Lung microvascular endothelial cell (primary cell): ENCODE measurements around the gene PARD6A. TPM values are rescaled to one million over a fixed set of nuclear protein-coding genes. Genes with fewer than 3 reads are reported as not detected.
A peak's percentile ranks its signal among the peaks of the same experiment; 100 is the strongest.

Experiments
- DNase-seq, 2 donors: peaks; one replicate each; pipeline versions ENCODE4 v3.0.0 to v3.0.0-alpha.2; 2010; ENCODE audit warnings: low read depth in 2 of 2
- total RNA-seq: library from RNA; depleted of rRNA; stranded (reverse); fragments of >200 nt; gene quantifications from 2 replicates; pipeline ENCODE4 v1.2.1, GENCODE V29; 2014

PARD6A gene
- total RNA-seq = 2.6 and 4.8 TPM in 2 replicates

DNA sequence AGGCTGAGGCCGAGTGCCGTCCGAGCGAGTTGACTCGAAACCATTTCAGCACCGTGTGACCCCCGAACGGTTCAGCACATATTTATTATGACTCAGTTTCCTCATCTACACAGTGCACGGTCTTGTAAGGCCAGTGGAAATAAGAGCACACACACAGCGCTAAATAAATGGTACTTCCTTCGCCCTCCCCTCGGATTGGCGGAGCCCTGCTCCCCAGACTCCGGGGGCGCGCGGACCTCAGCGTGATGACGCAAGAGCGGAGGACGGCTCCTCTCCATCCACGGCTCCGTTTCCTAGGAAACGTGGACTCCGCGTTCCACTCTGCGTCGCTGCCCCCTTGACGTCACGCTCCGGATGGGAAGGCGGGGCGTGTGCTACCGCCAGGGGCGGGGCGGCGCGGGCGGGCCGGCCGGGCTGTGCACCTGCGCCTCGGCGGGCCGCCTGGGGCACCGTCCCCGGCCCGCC, at the start of gene PARD6A:
PARD6A (plus strand) TSS at position 397 of the 465 bp plus-strand sequence. CDS start 79 bp downstream, outside the sequence.
- DNase-seq = peak; percentile 97 to 98

GRCh38 chr16:67613808-67614207, 47.0 kb upstream of the PARD6A start:
- DNase-seq = no peak

DNA sequence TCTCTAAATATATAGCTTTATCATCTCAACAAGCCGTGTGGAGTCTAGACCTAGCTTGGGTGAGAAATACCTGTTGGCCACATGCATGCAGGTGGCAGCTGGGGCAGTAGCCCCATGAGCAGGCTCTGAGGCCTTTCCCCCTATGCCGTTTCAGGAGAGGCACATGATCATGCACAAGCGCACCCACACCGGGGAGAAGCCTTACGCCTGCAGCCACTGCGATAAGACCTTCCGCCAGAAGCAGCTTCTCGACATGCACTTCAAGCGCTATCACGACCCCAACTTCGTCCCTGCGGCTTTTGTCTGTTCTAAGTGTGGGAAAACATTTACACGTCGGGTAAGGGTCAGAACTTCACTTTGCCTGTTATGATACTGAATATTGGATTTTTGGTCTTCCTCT, 32.5 kb upstream of the PARD6A start:
- no peak for DNase-seq

DNA sequence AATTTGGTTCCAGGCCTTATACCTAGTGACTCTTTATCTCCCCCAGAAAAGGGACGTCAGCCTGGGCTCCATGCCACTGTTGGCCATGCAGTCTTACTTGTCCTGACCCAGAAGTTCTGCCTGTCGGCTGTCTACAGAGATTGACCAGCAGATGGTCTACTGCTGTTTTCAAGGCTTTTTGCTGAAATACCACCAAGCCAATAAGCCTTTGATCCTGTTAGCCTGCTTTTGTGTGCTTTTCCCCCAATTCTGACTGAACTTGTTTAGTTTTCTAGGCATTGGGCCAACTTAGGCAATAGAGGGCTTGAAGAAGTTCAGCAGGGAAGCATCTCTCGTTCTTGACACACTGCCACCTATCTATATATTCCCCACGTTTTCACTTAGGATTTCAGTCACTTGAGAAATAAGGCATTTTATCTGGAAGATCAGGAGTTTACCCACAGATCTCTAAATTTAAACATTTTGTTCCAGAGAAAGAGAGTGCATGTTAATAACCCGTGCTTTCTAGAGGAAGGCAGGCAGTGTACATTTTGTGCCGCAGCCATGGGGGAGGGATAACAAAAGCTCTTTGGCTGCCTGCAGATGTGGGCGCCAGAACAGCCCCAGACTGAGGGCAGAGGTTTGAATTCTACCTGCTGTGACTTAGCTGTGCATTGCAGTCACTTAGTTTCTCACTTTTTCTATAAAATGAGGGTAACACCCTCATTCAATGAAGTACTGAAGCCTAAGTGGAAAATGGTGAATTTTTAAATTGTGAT, 28.2 kb upstream of the PARD6A start:
- DNase-seq = no peak

DNA sequence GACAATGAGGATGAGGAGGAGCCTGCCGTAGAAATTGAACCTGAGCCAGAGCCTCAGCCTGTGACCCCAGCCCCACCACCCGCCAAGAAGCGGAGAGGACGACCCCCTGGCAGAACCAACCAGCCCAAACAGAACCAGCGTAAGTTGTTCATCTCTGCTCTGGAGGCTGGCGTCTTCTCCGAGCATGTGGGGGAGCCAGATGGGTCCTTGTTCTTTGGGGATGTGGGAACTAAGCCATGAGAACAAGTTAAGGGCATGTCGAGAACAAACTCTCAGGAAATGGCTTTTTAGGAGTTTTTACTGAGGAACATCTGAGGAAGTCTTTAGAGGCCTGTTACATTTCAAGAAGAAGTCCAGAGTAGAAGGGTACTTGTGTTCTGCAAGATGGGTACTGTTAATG, 24.0 kb upstream of the PARD6A start:
- no peak for DNase-seq

DNA sequence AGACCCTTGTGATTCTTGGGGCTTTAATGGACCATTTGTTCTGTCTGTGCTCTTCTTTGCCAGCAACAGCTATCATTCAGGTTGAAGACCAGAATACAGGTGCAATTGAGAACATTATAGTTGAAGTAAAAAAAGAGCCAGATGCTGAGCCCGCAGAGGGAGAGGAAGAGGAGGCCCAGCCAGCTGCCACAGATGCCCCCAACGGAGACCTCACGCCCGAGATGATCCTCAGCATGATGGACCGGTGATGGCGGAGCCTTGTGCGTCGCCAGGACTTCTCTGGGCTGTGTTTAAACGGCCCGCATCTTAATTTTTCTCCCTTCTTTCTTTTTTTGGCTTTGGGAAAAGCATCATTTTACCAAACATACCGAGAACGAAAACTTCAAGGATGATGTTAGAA, 23.1 kb upstream of the PARD6A start:
- DNase-seq = no peak

DNA sequence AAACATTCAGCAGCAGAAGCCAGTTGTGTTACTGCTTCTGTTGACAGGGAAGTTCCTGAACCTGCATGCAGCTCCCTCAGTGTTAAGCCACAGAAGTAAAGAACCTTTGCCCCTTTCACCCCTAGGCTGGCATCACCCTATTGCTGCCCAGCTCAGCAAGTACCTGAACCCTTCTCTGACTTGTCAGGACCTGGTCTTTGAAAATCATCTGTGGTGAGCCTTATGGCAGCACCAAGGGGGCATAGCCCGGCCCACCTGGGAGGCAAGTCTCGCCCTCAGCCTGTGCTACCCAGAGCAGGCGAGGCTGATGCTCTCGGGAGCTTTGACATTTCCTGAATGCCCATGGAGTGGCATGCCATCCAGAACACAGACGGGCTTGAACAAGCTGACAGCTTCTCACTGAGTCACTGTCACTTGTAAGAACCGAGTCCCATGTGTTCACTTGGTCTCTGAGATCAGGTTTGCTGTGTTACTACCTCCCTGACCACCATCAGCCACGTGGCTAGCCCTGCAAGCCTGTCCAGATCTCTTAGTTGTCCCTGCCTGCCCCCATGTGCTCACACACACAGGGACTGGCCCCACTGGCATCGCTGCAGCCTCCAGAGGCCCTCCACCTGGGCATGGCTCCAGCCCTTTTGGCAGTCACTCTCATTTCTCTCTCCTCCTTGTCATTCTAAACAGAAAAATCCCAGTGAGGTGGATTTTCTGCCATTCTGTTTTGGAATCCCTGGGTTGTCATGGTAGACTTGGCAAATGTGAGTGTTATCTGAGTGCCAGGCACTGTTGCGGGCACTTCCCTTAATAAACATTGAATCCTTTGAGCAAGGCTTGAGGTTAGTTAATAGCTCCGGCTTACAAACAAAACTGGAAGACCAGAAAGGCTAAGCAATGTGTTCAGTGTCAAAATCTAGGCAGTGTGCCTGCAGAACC, 18.7 kb upstream of the PARD6A start:
- peak in 1 of 2 donors; percentile 75 for DNase-seq

DNA sequence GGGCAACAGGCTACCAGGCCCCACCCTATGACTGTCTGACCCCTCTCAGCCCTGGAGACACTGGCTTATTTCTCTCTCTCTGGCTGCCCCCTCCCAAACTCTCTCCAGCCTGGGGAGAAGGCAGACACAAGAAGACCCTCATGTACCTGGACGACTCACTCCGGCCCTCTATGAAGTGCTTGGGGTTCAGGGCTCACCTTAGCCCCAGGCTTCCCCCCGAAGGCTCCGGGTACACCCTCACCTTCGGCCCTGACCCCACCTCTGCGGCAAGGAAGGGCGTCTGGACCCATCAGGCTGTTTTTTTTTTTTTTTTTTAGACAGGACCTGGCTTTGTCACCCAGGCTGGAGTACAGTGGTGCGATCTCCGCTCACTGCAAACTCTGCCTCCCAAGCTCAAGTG, 16.7 kb upstream of the PARD6A start:
- no peak for DNase-seq

GRCh38 chr16:67645397-67646121, 15.2 kb upstream of the PARD6A start:
- no peak for DNase-seq

- DNase-seq = no peak
These were observed 13.6 kb upstream of the PARD6A start for GRCh38 chr16:67647111-67647651.

DNA sequence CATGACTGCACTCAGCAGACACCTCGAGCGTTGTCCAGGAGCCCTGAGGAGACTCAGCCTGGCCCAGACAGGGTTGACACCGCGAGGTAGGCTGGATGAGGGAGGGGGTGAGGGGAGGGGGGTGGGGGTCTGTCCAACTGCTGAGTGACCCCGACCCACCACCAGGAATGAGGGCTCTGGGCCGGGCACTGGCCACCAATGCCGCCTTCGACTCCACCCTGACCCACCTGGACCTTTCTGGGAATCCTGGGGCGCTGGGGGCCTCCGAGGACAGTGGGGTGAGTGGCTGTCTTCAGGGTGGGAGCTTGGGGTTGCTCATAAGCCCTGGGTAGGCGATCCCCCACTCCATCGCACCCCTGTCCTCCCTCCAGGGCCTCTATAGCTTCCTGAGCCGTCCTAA, 13.1 kb upstream of the PARD6A start:
- no peak for DNase-seq

DNA sequence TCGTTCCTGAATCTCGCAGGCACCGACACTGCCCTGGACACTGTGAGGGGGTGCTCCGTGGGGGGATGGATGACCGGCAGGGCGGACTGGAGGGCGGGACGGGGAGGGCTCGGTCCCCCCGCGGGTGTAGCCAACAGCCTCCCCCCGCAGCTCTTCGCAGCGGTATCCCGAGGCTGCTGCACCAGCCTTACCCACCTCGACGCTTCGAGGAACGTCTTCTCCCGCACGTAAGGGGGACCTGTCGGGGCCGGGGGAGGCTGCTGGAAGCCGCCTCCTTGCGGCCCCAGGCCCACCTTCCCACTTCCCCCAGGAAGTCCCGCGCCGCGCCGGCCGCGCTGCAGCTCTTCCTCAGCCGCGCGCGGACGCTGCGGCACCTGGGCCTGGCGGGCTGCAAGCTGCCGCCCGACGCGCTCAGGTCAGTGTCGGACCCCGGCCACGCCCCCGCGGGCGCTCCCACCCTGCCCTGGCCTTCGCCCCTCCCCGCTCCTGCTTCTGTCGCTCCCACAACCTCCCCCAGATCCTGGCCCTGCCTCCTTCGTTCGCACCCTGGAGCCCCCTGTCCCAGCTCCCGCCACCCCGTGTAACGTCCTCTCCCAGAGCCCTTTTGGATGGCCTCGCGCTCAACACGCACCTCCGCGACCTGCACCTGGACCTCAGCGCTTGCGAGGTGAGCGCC, 12.5 kb upstream of the PARD6A start:
- no peak for DNase-seq

DNA sequence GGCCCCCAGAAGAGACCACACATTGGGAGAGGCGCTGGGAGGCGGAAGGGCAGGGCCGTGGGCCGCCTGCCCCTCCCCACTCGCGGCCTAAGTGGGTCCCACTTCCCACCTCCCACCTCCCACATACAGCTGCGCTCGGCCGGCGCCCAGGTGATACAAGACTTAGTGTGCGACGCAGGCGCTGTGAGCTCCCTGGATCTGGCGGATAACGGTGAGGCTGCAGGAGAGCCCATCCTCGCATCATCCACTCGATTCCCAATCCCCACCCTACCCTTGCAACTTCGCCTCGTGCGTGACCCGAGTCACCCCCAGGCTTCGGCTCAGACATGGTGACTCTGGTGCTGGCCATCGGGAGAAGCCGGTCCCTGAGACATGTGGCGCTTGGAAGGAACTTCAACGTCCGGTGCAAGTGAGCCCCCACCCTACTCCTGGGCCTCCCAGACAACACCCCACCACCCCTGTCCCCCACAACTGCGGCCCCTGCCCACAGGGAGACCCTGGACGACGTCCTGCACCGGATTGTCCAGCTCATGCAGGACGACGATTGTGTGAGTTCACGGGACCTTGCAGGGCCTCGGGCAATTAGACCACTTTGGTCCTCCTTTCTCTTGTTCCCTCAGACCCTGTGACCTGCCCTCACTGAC, 11.9 kb upstream of the PARD6A start:
- no peak for DNase-seq

DNA sequence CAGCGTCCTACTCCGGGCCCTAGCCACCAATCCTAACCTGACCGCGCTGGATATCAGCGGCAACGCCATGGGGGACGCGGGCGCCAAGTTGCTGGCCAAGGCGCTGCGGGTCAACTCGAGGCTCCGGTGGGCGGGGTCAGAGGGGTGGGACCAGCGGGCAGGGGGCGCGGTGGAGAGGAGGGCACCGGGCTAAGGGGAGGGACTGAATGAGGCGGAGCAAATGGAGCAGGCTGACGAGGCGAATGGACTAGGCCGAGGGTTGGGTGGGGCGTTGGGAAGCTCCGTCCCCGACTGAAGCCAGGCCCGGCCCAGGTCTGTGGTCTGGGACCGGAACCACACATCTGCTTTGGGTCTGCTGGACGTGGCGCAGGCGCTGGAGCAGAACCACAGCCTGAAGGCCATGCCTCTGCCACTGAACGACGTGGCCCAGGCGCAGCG, 11.2 kb upstream of the PARD6A start:
- DNase-seq = peak in 1 of 2 donors; percentile 18

- DNase-seq = no peak
These were observed 10.7 kb upstream of the PARD6A start for GRCh38 chr16:67650023-67650422.

- no peak for DNase-seq
These were observed 9.7 kb upstream of the PARD6A start for GRCh38 chr16:67651039-67651438.

- no peak for DNase-seq
These were observed 8.9 kb upstream of the PARD6A start for GRCh38 chr16:67651847-67652246.

DNA sequence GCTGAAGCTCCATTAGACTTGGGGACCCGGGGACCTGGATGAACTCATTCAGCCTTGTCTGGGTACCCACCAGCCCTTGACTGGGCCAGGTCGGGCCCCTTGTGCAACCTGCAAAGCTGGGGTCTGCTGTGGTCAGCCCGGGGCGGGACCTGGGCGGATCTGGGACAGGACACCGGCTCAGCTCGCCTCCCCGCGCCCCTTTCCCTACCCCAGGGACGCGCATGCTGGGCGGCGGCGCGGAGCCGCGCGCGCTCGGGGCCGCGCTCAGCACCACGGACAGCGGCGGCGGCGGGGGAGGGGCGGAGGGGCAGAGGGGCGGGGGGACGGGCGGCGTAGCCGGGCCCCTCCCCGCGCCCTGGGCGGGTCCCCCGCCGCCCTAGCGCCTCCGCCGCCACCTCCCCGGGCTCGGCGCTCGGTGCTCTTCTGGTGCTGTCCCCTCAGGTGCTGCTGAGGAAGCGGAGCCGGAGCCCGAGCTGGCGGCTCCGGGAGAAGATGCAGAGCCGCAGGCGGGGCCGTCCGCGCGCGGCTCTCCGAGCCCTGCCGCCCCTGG, 8.1 kb upstream of the PARD6A start:
- DNase-seq = no peak

DNA sequence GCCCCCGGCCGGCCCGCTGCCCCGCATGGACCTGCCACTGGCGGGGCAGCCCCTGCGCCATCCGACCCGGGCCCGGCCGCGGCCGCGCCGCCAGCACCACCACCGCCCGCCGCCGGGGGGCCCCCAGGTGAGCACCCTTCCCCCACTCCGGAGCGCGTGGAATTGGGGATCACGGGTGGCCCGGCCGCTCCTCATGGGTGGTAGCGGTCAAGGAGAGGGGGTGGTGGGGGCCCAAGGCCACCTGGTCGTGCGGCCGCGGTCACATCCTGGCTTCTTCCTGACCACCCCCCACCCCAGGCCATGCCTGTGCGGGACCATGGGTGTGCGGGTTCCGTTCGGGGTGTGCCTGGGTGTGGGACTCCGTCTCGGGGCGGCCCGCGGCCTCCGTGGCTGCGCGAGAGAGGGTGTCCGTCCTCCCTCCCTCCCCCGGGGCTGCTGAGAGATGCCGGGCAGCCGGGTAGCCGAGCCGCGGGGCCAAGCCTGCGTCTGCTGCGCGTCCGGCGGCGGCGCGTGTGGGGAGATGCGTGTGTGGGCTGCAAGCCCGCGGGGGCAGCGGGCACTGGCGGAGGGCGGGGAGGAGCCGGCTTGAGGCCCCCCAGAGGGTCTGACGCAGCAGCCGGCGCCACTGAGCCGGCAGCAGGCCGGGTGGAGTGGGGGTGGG, 7.5 kb upstream of the PARD6A start:
- no peak for DNase-seq
